Glutamatergic neuron (in vitro differentiated cells): ENCODE data around the gene GTF2F2. TPM values are rescaled to one million over a fixed set of nuclear protein-coding genes. Genes with fewer than 3 reads are reported as not detected.

Experiments used
- DNase-seq: peaks from one replicate; pipeline ENCODE4 v3.0.0; 2022
- H3K27ac Mint-ChIP-seq: one replicate; pipeline ENCODE4 v1.8.0; 2020; ENCODE audit warnings: mild to moderate bottlenecking, mixed read lengths, inconsistent platforms; ENCODE audit not compliant: unreplicated experiment
- H3K27me3 Mint-ChIP-seq: one replicate; pipeline ENCODE4 v1.8.0; 2020; ENCODE audit warnings: mild to moderate bottlenecking, moderate library complexity, mixed read lengths, inconsistent platforms; ENCODE audit not compliant: unreplicated experiment
- H3K36me3 Mint-ChIP-seq: one replicate; pipeline ENCODE4 v1.8.0; 2020; ENCODE audit warnings: mild to moderate bottlenecking, mixed read lengths, inconsistent platforms; ENCODE audit not compliant: unreplicated experiment
- H3K4me1 Mint-ChIP-seq: one replicate; pipeline ENCODE4 v1.8.0; 2020; ENCODE audit warnings: mild to moderate bottlenecking, low read depth, mixed read lengths, inconsistent platforms; ENCODE audit not compliant: unreplicated experiment
- H3K4me3 Mint-ChIP-seq: one replicate; pipeline ENCODE4 v1.8.0; 2020; ENCODE audit warnings: mild to moderate bottlenecking, mixed read lengths, inconsistent platforms; ENCODE audit not compliant: unreplicated experiment
- H3K9me3 Mint-ChIP-seq: one replicate; pipeline ENCODE4 v1.8.0; 2020; ENCODE audit warnings: mild to moderate bottlenecking, moderate library complexity, mixed read lengths, inconsistent platforms; ENCODE audit not compliant: unreplicated experiment
- CTCF ChIP-seq: fragments of 200-600 bp; sonication (generic); IDR thresholded peaks from one replicate; pipeline ENCODE4 v1.5.0; 2021; ENCODE audit not compliant: partially characterized antibody, unreplicated experiment
- total RNA-seq: library from RNA; stranded (reverse); fragmentation: NEBNext Ultra II Directional; extraction: Animal tissue kit (Norgen Biotek cat#: 25700); gene quantifications from one replicate; pipeline ENCODE4 v1.2.1, GENCODE V29; 2021; ENCODE audit not compliant: unreplicated experiment

GTF2F2 gene
- total RNA-seq, 1 donor from 2014 or later = 25.9 TPM

- no peaks in the 10 kb centered on the region for H3K36me3 Mint-ChIP-seq
- no peak for TF ChIP-seq CTCF
- H3K27me3 Mint-ChIP-seq = no peaks in the 10 kb centered on the region
- H3K27ac Mint-ChIP-seq = no peak overlapping the region
- no peaks in the 10 kb centered on the region for H3K9me3 Mint-ChIP-seq
- DNase-seq = no peak
- H3K4me3 Mint-ChIP-seq = no peak overlapping the region
- H3K4me1 Mint-ChIP-seq = no peaks in the 10 kb centered on the region
Measured at GRCh38 chr13:45082964-45083363, 37.3 kb upstream of the GTF2F2 start.

- no peak for DNase-seq
- H3K4me1 Mint-ChIP-seq = no peaks in the 10 kb centered on the region
- no peak overlapping the region for H3K4me3 Mint-ChIP-seq
- no peak overlapping the region for H3K27ac Mint-ChIP-seq
- no peaks in the 10 kb centered on the region for H3K9me3 Mint-ChIP-seq
- no peaks in the 10 kb centered on the region for H3K27me3 Mint-ChIP-seq
- TF ChIP-seq CTCF = no peak
- no peaks in the 10 kb centered on the region for H3K36me3 Mint-ChIP-seq
Measured at GRCh38 chr13:45084515-45084914, 35.8 kb upstream of the GTF2F2 start.

- H3K9me3 Mint-ChIP-seq = no peaks in the 10 kb centered on the region
- TF ChIP-seq CTCF = no peak
- no peak for DNase-seq
- H3K36me3 Mint-ChIP-seq = no peaks in the 10 kb centered on the region
- no peak overlapping the region for H3K27ac Mint-ChIP-seq
- no peak overlapping the region for H3K4me3 Mint-ChIP-seq
- no peaks in the 10 kb centered on the region for H3K4me1 Mint-ChIP-seq
- no peaks in the 10 kb centered on the region for H3K27me3 Mint-ChIP-seq
Measured at GRCh38 chr13:45086484-45086883, 33.8 kb upstream of the GTF2F2 start.

GRCh38 chr13:45092663-45093062 lies 27.6 kb upstream of the GTF2F2 start:
- Mint-ChIP-seq H3K27ac (no peak overlapping the region), H3K36me3 (no peaks in the 10 kb centered on the region), H3K4me3 (no peak overlapping the region), H3K4me1 (no peaks in the 10 kb centered on the region), H3K9me3 (no peaks in the 10 kb centered on the region), H3K27me3 (no peaks in the 10 kb centered on the region)
- TF ChIP-seq CTCF = no peak
- DNase-seq = no peak

- Mint-ChIP-seq H3K4me3 (no peak overlapping the region), H3K27me3 (peaks cover 2% of the 10 kb centered on the region), H3K4me1 (peaks cover 6% of the 10 kb centered on the region), H3K36me3 (no peaks in the 10 kb centered on the region), H3K27ac (no peak overlapping the region), H3K9me3 (no peaks in the 10 kb centered on the region)
- no peak for TF ChIP-seq CTCF
- DNase-seq = no peak
Measured at GRCh38 chr13:45100573-45101262, 19.6 kb upstream of the GTF2F2 start.
